ENCODE results near the gene QRFP. TPM values are rescaled to one million over a fixed set of nuclear protein-coding genes. Genes with fewer than 3 reads are reported as not detected.

QRFP gene
- total RNA-seq, 4 donors from 2014 or later: not detected

GRCh38 chr9:130917168-130917960 lies 20.8 kb upstream of the QRFP start:
- intact Hi-C loops (cut with DNase I; ENCODE audit: low total_unique reads): no loop called here

GRCh38 chr9:130915096-130915447 lies 18.5 kb upstream of the QRFP start:
- H3K4me1 ChIP-seq: no peaks in the 10 kb centered on the region
- intact Hi-C loops (cut with DNase I; ENCODE audit: low total_unique reads): no loop called here
- H3K36me3 ChIP-seq: no peaks in the 10 kb centered on the region
- no peaks in the 10 kb centered on the region for H3K9me3 ChIP-seq
- no peak for TF ChIP-seq POLR2A (IDR thresholded peaks at IDR 0.05)
- TF ChIP-seq CTCF (IDR thresholded peaks at IDR 0.05): no peak
- no peak overlapping the region for H3K4me3 ChIP-seq
- H3K27me3 ChIP-seq: no peaks in the 10 kb centered on the region
- DNase-seq: no peak
- no peak overlapping the region for H3K27ac ChIP-seq

More at GRCh38 chr9:130917168-130917960, 20.8 kb upstream of the QRFP start:
- H3K9me3 ChIP-seq: no peaks in the 10 kb centered on the region
- no peaks in the 10 kb centered on the region for H3K4me1 ChIP-seq
- no peaks in the 10 kb centered on the region for H3K36me3 ChIP-seq
- H3K27ac ChIP-seq: no peak overlapping the region
- TF ChIP-seq CTCF (IDR thresholded peaks at IDR 0.05) (no peak), POLR2A (IDR thresholded peaks at IDR 0.05) (no peak)
- no peak overlapping the region for H3K4me3 ChIP-seq
- DNase-seq: no peak
- H3K27me3 ChIP-seq: no peaks in the 10 kb centered on the region

- no peaks in the 10 kb centered on the region for H3K9me3 ChIP-seq
- H3K4me1 ChIP-seq: no peaks in the 10 kb centered on the region
- no peaks in the 10 kb centered on the region for H3K36me3 ChIP-seq
- no peak overlapping the region for H3K4me3 ChIP-seq
- H3K27ac ChIP-seq: no peak overlapping the region
- intact Hi-C loops (cut with DNase I; ENCODE audit: low total_unique reads): no loop called here
- no peaks in the 10 kb centered on the region for H3K27me3 ChIP-seq
- DNase-seq: no peak
- TF ChIP-seq POLR2A (IDR thresholded peaks at IDR 0.05) (no peak), CTCF (IDR thresholded peaks at IDR 0.05) (no peak)
Measured at GRCh38 chr9:130914417-130915095, 17.9 kb upstream of the QRFP start.

GRCh38 chr9:130913599-130914416 lies 17.2 kb upstream of the QRFP start:
- TF ChIP-seq CTCF (IDR thresholded peaks at IDR 0.05): no peak
- TF ChIP-seq POLR2A (IDR thresholded peaks at IDR 0.05): no peak
- Histone ChIP-seq H3K4me1 (no peaks in the 10 kb centered on the region), H3K36me3 (no peaks in the 10 kb centered on the region), H3K4me3 (no peak overlapping the region), H3K27me3 (no peaks in the 10 kb centered on the region), H3K9me3 (no peaks in the 10 kb centered on the region), H3K27ac (no peak overlapping the region)
- intact Hi-C loops (cut with DNase I; ENCODE audit: low total_unique reads): no loop called here
- no peak for DNase-seq
